Hepatocyte (in vitro differentiated cells): ENCODE measurements around the gene CTAG2.

Experiments used
- CTCF ChIP-seq: fragments of 200-600 bp; sonication (generic); IDR thresholded peaks from 2 replicates; pipeline ENCODE4 v1.5.1; 2016; ENCODE audit warnings: antibody characterized with exemption, mild to moderate bottlenecking; ENCODE audit not compliant: poor library complexity
- EZH2 ChIP-seq: fragments of 200-600 bp; sonication (generic); IDR thresholded peaks from 2 replicates; pipeline ENCODE4 v1.6.1; 2016; ENCODE audit warnings: antibody characterized with exemption, mild to moderate bottlenecking, borderline replicate concordance

DNA sequence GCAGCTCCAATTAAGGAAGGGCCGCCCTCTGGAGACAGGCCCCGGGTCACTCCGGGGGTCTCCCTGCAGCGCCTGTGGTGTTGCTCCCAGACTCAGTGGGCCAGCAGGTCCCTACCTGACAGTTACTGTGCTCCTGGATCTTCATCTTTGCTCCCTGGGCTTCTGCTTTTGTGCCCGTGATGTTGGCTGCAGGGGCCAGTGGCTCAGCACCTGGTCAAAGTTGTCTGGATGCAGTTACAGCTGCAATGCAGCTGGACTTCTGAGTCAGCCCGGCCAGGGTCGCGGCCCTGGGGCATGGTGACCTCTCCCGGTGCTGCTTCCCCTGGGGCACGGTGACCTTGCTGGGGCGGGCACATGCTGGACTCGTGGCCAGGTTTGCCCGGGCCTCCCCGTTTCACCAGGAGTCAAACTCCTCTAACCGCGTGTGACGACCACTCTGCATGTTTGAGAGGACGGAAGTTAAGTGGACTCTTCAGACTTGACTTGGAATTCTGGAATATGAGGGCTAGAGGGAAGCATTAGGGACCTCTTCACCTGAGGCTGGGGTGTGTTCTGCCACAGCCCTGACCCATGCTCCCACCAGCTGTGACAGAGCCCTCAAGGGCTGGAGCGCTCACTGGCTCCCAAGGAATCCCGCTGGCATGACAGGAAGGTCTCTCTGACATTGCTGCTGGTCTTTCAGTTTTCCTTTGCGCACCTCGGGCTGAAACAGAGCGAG lies 3.7 kb downstream of the CTAG2 start:
- TF ChIP-seq CTCF = no peak
- no peak for TF ChIP-seq EZH2
